Progenitor cell of endocrine pancreas (in vitro differentiated cells): ENCODE data around the gene MIX23. TPM values are rescaled to one million over a fixed set of nuclear protein-coding genes. Genes with fewer than 3 reads are reported as not detected.
"Not testable (repeated sequence)": the region's sequence is repeated elsewhere in the genome, so short reads cannot be mapped to it uniquely, and the experiment has no call there.

Experiments used
- DNase-seq: peaks from one replicate; pipeline ENCODE4 v3.0.0; 2021; ENCODE audit warnings: low spot score; ENCODE audit not compliant: unreplicated experiment
- H3K27ac Mint-ChIP-seq: 2 replicates; pipeline ENCODE4 v1.8.0; 2021; ENCODE audit warnings: mild to moderate bottlenecking, moderate library complexity, mixed read lengths
- H3K27me3 Mint-ChIP-seq: 2 replicates; pipeline ENCODE4 v1.8.0; 2021; ENCODE audit warnings: mixed read lengths
- H3K36me3 Mint-ChIP-seq: 2 replicates; pipeline ENCODE4 v1.8.0; 2022; ENCODE audit warnings: mixed read lengths; ENCODE audit not compliant: insufficient read depth
- H3K4me1 Mint-ChIP-seq: 2 replicates; pipeline ENCODE4 v1.8.0; 2021; ENCODE audit warnings: low read depth, mixed read lengths
- H3K4me3 Mint-ChIP-seq: 2 replicates; pipeline ENCODE4 v1.8.0; 2021; ENCODE audit warnings: low read depth, mild to moderate bottlenecking, moderate library complexity, mixed read lengths
- H3K9me3 Mint-ChIP-seq: 2 replicates; pipeline ENCODE4 v1.8.0; 2021; ENCODE audit warnings: low read depth, mixed read lengths
- CTCF ChIP-seq: fragments of 200-600 bp; sonication (generic); IDR thresholded peaks from one replicate; pipeline ENCODE4 v1.5.0; 2021; ENCODE audit warnings: antibody characterized with exemption, mild to moderate bottlenecking; ENCODE audit not compliant: unreplicated experiment
- total RNA-seq: library from RNA; stranded (reverse); gene quantifications from 2 replicates; pipeline ENCODE4 v1.2.1, GENCODE V29; 2021

The MIX23 gene
- total RNA-seq, 1 donor from 2014 or later: 53.5 TPM

GRCh38 chr3:122366379-122366749 lies 16.7 kb downstream of the MIX23 start:
- TF ChIP-seq CTCF: no peak
- H3K36me3 Mint-ChIP-seq: peaks cover 17% of the 10 kb centered on the region
- peak overlapping the region; percentile 20 for H3K27ac Mint-ChIP-seq
- H3K27me3 Mint-ChIP-seq: no peaks in the 10 kb centered on the region
- peaks cover 44% of the 10 kb centered on the region for H3K4me1 Mint-ChIP-seq
- no peaks in the 10 kb centered on the region for H3K9me3 Mint-ChIP-seq
- DNase-seq: no peak
- no peak overlapping the region for H3K4me3 Mint-ChIP-seq

GRCh38 chr3:122365582-122366378 lies 17.3 kb downstream of the MIX23 start:
- H3K9me3 Mint-ChIP-seq, DNase-seq, H3K27me3 Mint-ChIP-seq: not testable (repeated sequence)
- H3K27ac Mint-ChIP-seq: peak overlapping the region; percentile 96
- peaks cover 16% of the 10 kb centered on the region for H3K36me3 Mint-ChIP-seq
- peak overlapping the region; percentile 19 for H3K4me3 Mint-ChIP-seq
- peaks cover 44% of the 10 kb centered on the region for H3K4me1 Mint-ChIP-seq

- peaks cover 44% of the 10 kb centered on the region for H3K4me1 Mint-ChIP-seq
- no peaks in the 10 kb centered on the region for H3K9me3 Mint-ChIP-seq
- H3K36me3 Mint-ChIP-seq: peaks cover 16% of the 10 kb centered on the region
- TF ChIP-seq CTCF: no peak
- no peak overlapping the region for H3K4me3 Mint-ChIP-seq
- H3K27ac Mint-ChIP-seq: peak overlapping the region; percentile 96
- DNase-seq: no peak
- no peaks in the 10 kb centered on the region for H3K27me3 Mint-ChIP-seq
Observed at GRCh38 chr3:122365073-122365472, 18.0 kb downstream of the MIX23 start.

- H3K4me1 Mint-ChIP-seq: peaks cover 44% of the 10 kb centered on the region
- no peak for TF ChIP-seq CTCF
- H3K27me3 Mint-ChIP-seq: no peaks in the 10 kb centered on the region
- no peaks in the 10 kb centered on the region for H3K9me3 Mint-ChIP-seq
- no peak for DNase-seq
- peaks cover 16% of the 10 kb centered on the region for H3K36me3 Mint-ChIP-seq
- peak overlapping the region; percentile 96 for H3K27ac Mint-ChIP-seq
- no peak overlapping the region for H3K4me3 Mint-ChIP-seq
Observed at GRCh38 chr3:122364490-122364889, 18.5 kb downstream of the MIX23 start.

- Mint-ChIP-seq H3K9me3 (no peaks in the 10 kb centered on the region), H3K4me3 (no peak overlapping the region)
Observed at GRCh38 chr3:122362026-122362425, 21.0 kb downstream of the MIX23 start.

More at GRCh38 chr3:122362026-122362425, 21.0 kb downstream of the MIX23 start:
- peaks cover 12% of the 10 kb centered on the region for H3K36me3 Mint-ChIP-seq
- no peak for TF ChIP-seq CTCF
- H3K4me1 Mint-ChIP-seq: peaks cover 38% of the 10 kb centered on the region
- DNase-seq: no peak
- H3K27me3 Mint-ChIP-seq: no peaks in the 10 kb centered on the region
- H3K27ac Mint-ChIP-seq: no peak overlapping the region
